SK-N-MC (cell line): ENCODE data around the gene CSNK1A1.

Experiments
- EZH2 ChIP-seq: fragments of 200-600 bp; sonication (generic); IDR thresholded peaks from one replicate; pipeline ENCODE4 v1.6.1; 2017; ENCODE audit warnings: antibody characterized with exemption
- FOXP2 ChIP-seq: optimal IDR thresholded peaks from 2 replicates; pipeline ENCODE3; 2011; ENCODE audit warnings: mild to moderate bottlenecking, moderate library complexity; ENCODE audit not compliant: insufficient read depth; ENCODE audit errors: extremely low read length, control extremely low read depth
- POLR2AphosphoS5 ChIP-seq: IDR thresholded peaks from 2 replicates; pipeline ENCODE4 v1.6.1; 2012; ENCODE audit warnings: mild to moderate bottlenecking, low read depth, low read length, borderline replicate concordance

GRCh38 chr5:149488645-149489306, 62.5 kb downstream of the CSNK1A1 start:
- no peak for TF ChIP-seq EZH2
- TF ChIP-seq POLR2AphosphoS5, result peak; percentile 36; the same call in 1 of the 2 replicates
- TF ChIP-seq FOXP2, result no peak
